GM19239 (cell line): ENCODE results near the gene ATG2A.

Source experiments
- DNase-seq: peaks from one replicate; pipeline ENCODE4 v3.0.0; 2011; ENCODE audit warnings: low spot score; ENCODE audit not compliant: insufficient read length
- FAIRE-seq: peaks from 2 replicates; lab custom pipeline; 2011; peaks lifted over from hg19 to GRCh38; lab: Jason Lieb, UNC

ATG2A gene

GRCh38 chr11:64925536-64926436, 8.8 kb upstream of the ATG2A start:
- DNase-seq = no peak
- FAIRE-seq = no peak

- no peak for FAIRE-seq
Measured at GRCh38 chr11:64924910-64925284, 7.9 kb upstream of the ATG2A start.

GRCh38 chr11:64923944-64924909, 7.2 kb upstream of the ATG2A start, which contains the start of gene PPP2R5B:
PPP2R5B (plus strand) TSS chr11:64924689; CDS start chr11:64925735, 1,046 bp downstream.
- FAIRE-seq = peak; percentile 99
- peak; percentile 90 for DNase-seq

More at GRCh38 chr11:64924910-64925284, 7.9 kb upstream of the ATG2A start:
- no peak for DNase-seq

GRCh38 chr11:64923151-64923661, 6.2 kb upstream of the ATG2A start:
- FAIRE-seq = no peak
- DNase-seq = no peak

GRCh38 chr11:64921384-64921783, 4.4 kb upstream of the ATG2A start:
- FAIRE-seq = no peak
- no peak for DNase-seq

GRCh38 chr11:64920124-64920523, 3.1 kb upstream of the ATG2A start:
- no peak for DNase-seq

GRCh38 chr11:64919627-64920026, 2.6 kb upstream of the ATG2A start:
- FAIRE-seq = no peak
- no peak for DNase-seq

More at GRCh38 chr11:64920124-64920523, 3.1 kb upstream of the ATG2A start:
- no peak for FAIRE-seq

GRCh38 chr11:64918017-64918416, 1.0 kb upstream of the ATG2A start:
- FAIRE-seq (no peak), DNase-seq (no peak)

GRCh38 chr11:64917663-64917995, 620 bp upstream of the ATG2A start:
- DNase-seq (no peak), FAIRE-seq (no peak)

GRCh38 chr11:64916040-64916774, 802 bp downstream of the ATG2A start:
- DNase-seq = peak; percentile 71
- FAIRE-seq = peak; percentile 84

GRCh38 chr11:64915376-64915887, 1.6 kb downstream of the ATG2A start:
- DNase-seq = no peak
- FAIRE-seq = no peak

- no peak for DNase-seq
- no peak for FAIRE-seq
Measured at GRCh38 chr11:64914123-64914522, 2.9 kb downstream of the ATG2A start.

GRCh38 chr11:64913171-64913727, 3.8 kb downstream of the ATG2A start:
- no peak for FAIRE-seq

GRCh38 chr11:64911689-64912088, 5.3 kb downstream of the ATG2A start:
- no peak for FAIRE-seq
- no peak for DNase-seq

More at GRCh38 chr11:64913171-64913727, 3.8 kb downstream of the ATG2A start:
- DNase-seq = no peak

GRCh38 chr11:64911142-64911541, 5.9 kb downstream of the ATG2A start:
- DNase-seq = no peak
- no peak for FAIRE-seq

- DNase-seq (no peak), FAIRE-seq (no peak)
Measured at GRCh38 chr11:64910451-64911093, 6.4 kb downstream of the ATG2A start.

GRCh38 chr11:64909653-64910343, 7.2 kb downstream of the ATG2A start:
- no peak for FAIRE-seq
- no peak for DNase-seq

GRCh38 chr11:64908766-64909165, 8.2 kb downstream of the ATG2A start:
- FAIRE-seq = no peak

More at GRCh38 chr11:64908766-64909165, 8.2 kb downstream of the ATG2A start:
- DNase-seq = no peak
